ENCODE data around the gene ZMYND8. TPM values are rescaled to one million over a fixed set of nuclear protein-coding genes. Genes with fewer than 3 reads are reported as not detected.

The ZMYND8 gene
- polyA plus RNA-seq, 3 donors = 1.4 to 13.8 (median 5.8) TPM

- no peaks in the 10 kb centered on the region for H3K79me2 ChIP-seq (ENCODE audit: insufficient read depth, low read length)
- no peak for DNase-seq
- intact Hi-C loops (cut with micrococcal nuclease) = no loop called here
- Mint-ChIP-seq H3K4me3 (no peak overlapping the region), H3K36me3 (no peaks in the 10 kb centered on the region), H3K27ac (no peak overlapping the region), H3K4me1 (no peaks in the 10 kb centered on the region), H3K27me3 (ENCODE audit: low read depth in 3 of 3) (peaks cover 0 to 3% (median 1%) of the 10 kb centered on the region in 3 donors), H3K9me3 (peaks cover 0 to 2% (median 0%) of the 10 kb centered on the region in 7 donors)
- H3K4me2 ChIP-seq (replicated peaks; ENCODE audit: extremely low read depth, low read length, poor library complexity, severe bottlenecking) = no peak overlapping the region
- H3K4me3 ChIP-seq (replicated peaks in 1 of 3; ENCODE audit: low read depth in 2 of 3, low read length in 3 of 3) = no peak overlapping the region
- no peaks in the 10 kb centered on the region for H3K9me3 ChIP-seq (replicated peaks in 1 of 2; ENCODE audit: control insufficient read depth in 1 of 2, insufficient read depth in 1 of 2, low read length in 2 of 2)
- no peaks in the 10 kb centered on the region for H4K20me1 ChIP-seq (ENCODE audit: insufficient read depth, low read length)
- no peak overlapping the region for H3K9ac ChIP-seq (ENCODE audit: insufficient read depth, low read length, poor library complexity, severe bottlenecking)
- no peaks in the 10 kb centered on the region for H3K36me3 ChIP-seq (replicated peaks in 1 of 2; ENCODE audit: control insufficient read depth in 1 of 2, insufficient read depth in 2 of 2, low read length in 2 of 2)
- H3K27ac ChIP-seq (ENCODE audit: low read depth in 1 of 2, low read length in 2 of 2) = no peak overlapping the region
- no peaks in the 10 kb centered on the region for H3K4me1 ChIP-seq (ENCODE audit: control insufficient read depth in 1 of 2, insufficient read depth in 2 of 2, low read length in 2 of 2)
- H2AFZ ChIP-seq (ENCODE audit: insufficient read depth, low read depth, low read length, poor library complexity, severe bottlenecking) = no peak overlapping the region
- WGBS (ENCODE audit: insufficient coverage) = 96% methylated on average over 10 of the region's 15 CpGs
- no peaks in the 10 kb centered on the region for H3K27me3 ChIP-seq (ENCODE audit: control insufficient read depth in 2 of 2, insufficient read depth in 2 of 2, low read length in 2 of 2)
- no peak for TF ChIP-seq CTCF (IDR thresholded peaks at IDR 0.05)
These were observed 14.6 kb upstream of the ZMYND8 start for GRCh38 chr20:47370850-47371782.

- Mint-ChIP-seq H3K4me1 (no peaks in the 10 kb centered on the region), H3K4me3 (no peak overlapping the region), H3K27ac (no peak overlapping the region), H3K9me3 (peaks cover 0 to 2% (median 0%) of the 10 kb centered on the region in 7 donors), H3K36me3 (no peaks in the 10 kb centered on the region), H3K27me3 (ENCODE audit: low read depth in 3 of 3) (peaks cover 0 to 3% (median 1%) of the 10 kb centered on the region in 3 donors)
- 89% methylated on average over 5 of the region's 10 CpGs for WGBS (ENCODE audit: insufficient coverage)
- H3K36me3 ChIP-seq (replicated peaks in 1 of 2; ENCODE audit: control insufficient read depth in 1 of 2, insufficient read depth in 2 of 2, low read length in 2 of 2) = no peaks in the 10 kb centered on the region
- no peak overlapping the region for H3K4me3 ChIP-seq (replicated peaks in 1 of 3; ENCODE audit: low read depth in 2 of 3, low read length in 3 of 3)
- H3K79me2 ChIP-seq (ENCODE audit: insufficient read depth, low read length) = no peaks in the 10 kb centered on the region
- no peak for TF ChIP-seq CTCF (IDR thresholded peaks at IDR 0.05)
- H3K27me3 ChIP-seq (ENCODE audit: control insufficient read depth in 2 of 2, insufficient read depth in 2 of 2, low read length in 2 of 2) = no peaks in the 10 kb centered on the region
- no peaks in the 10 kb centered on the region for H4K20me1 ChIP-seq (ENCODE audit: insufficient read depth, low read length)
- H2AFZ ChIP-seq (ENCODE audit: insufficient read depth, low read depth, low read length, poor library complexity, severe bottlenecking) = no peak overlapping the region
- no peak for DNase-seq
- no peaks in the 10 kb centered on the region for H3K9me3 ChIP-seq (replicated peaks in 1 of 2; ENCODE audit: control insufficient read depth in 1 of 2, insufficient read depth in 1 of 2, low read length in 2 of 2)
- intact Hi-C loops (cut with micrococcal nuclease) = no loop called here
- no peak overlapping the region for H3K4me2 ChIP-seq (replicated peaks; ENCODE audit: extremely low read depth, low read length, poor library complexity, severe bottlenecking)
- H3K9ac ChIP-seq (ENCODE audit: insufficient read depth, low read length, poor library complexity, severe bottlenecking) = no peak overlapping the region
- no peak overlapping the region for H3K27ac ChIP-seq (ENCODE audit: low read depth in 1 of 2, low read length in 2 of 2)
- no peaks in the 10 kb centered on the region for H3K4me1 ChIP-seq (ENCODE audit: control insufficient read depth in 1 of 2, insufficient read depth in 2 of 2, low read length in 2 of 2)
These were observed 13.7 kb upstream of the ZMYND8 start for GRCh38 chr20:47370214-47370613.

Data from CD14-positive monocyte (primary cell).